NCI-H128 (cell line): ENCODE measurements around the gene DHRSX.
"Not testable (repeated sequence)": the region's sequence is repeated elsewhere in the genome, so short reads cannot be mapped to it uniquely, and the experiment has no call there.

ENCODE experiments used
- DNase-seq: peaks from one replicate; lab custom pipeline; 2025; ENCODE audit not compliant: unreplicated experiment; lab: John Stamatoyannopoulos, UW

Gene DHRSX

GRCh38 chrX:2401201-2401589 lies 99.6 kb downstream of the DHRSX start:
- DNase-seq, result no peak

GRCh38 chrX:2398064-2398656 lies 102.6 kb downstream of the DHRSX start:
- DNase-seq, result no peak

GRCh38 chrX:2397229-2398063 lies 103.3 kb downstream of the DHRSX start:
- DNase-seq, result no peak

GRCh38 chrX:2395261-2395992 lies 105.3 kb downstream of the DHRSX start:
- DNase-seq, result no peak

- no peak for DNase-seq
Observed at GRCh38 chrX:2391869-2392606, 108.7 kb downstream of the DHRSX start.

GRCh38 chrX:2390754-2391153 lies 110.0 kb downstream of the DHRSX start:
- DNase-seq, result no peak

- DNase-seq, result not testable (repeated sequence)
Observed at GRCh38 chrX:2389731-2390130, 111.0 kb downstream of the DHRSX start.

GRCh38 chrX:2389324-2389723 lies 111.5 kb downstream of the DHRSX start:
- DNase-seq, result no peak

- no peak for DNase-seq
Observed at GRCh38 chrX:2388669-2389068, 112.1 kb downstream of the DHRSX start.

- no peak for DNase-seq
Observed at GRCh38 chrX:2387614-2388239, 113.0 kb downstream of the DHRSX start.

- DNase-seq, result no peak
Observed at GRCh38 chrX:2385224-2385623, 115.6 kb downstream of the DHRSX start.

- DNase-seq, result no peak
Observed at GRCh38 chrX:2384486-2384885, 116.3 kb downstream of the DHRSX start.

GRCh38 chrX:2383735-2384134 lies 117.0 kb downstream of the DHRSX start:
- no peak for DNase-seq

- DNase-seq, result no peak
Observed at GRCh38 chrX:2383144-2383543, 117.6 kb downstream of the DHRSX start.

GRCh38 chrX:2382433-2383048 lies 118.2 kb downstream of the DHRSX start:
- DNase-seq, result not testable (repeated sequence)

- no peak for DNase-seq
Observed at GRCh38 chrX:2376166-2376565, 124.6 kb downstream of the DHRSX start.

- no peak for DNase-seq
Observed at GRCh38 chrX:2374086-2374485, 126.7 kb downstream of the DHRSX start.

- no peak for DNase-seq
Observed at GRCh38 chrX:2373615-2374014, 127.2 kb downstream of the DHRSX start.

- no peak for DNase-seq
Observed at GRCh38 chrX:2371026-2371711, 129.6 kb downstream of the DHRSX start.

- no peak for DNase-seq
Observed at GRCh38 chrX:2370456-2370855, 130.3 kb downstream of the DHRSX start.
